Osteoblast (primary cell): Measurements from ENCODE around the gene LTB4R2. TPM values are rescaled to one million over a fixed set of nuclear protein-coding genes. Genes with fewer than 3 reads are reported as not detected.

Source experiments
- DNase-seq: peaks from one replicate; pipeline ENCODE4 v3.0.0; 2011; ENCODE audit warnings: low spot score, mixed read lengths; ENCODE audit not compliant: insufficient read length; ENCODE audit errors: missing footprints
- H2AFZ ChIP-seq: 2 replicates; pipeline ENCODE4 v1.6.0; 2011; ENCODE audit warnings: mild to moderate bottlenecking, low read length
- H3K27ac ChIP-seq: 2 replicates; pipeline ENCODE4 v1.5.1; 2011; ENCODE audit warnings: mild to moderate bottlenecking, low read depth, low read length, moderate library complexity
- H3K27me3 ChIP-seq: 2 replicates; pipeline ENCODE4 v1.6.0; 2012; ENCODE audit warnings: mild to moderate bottlenecking, control low read depth, inconsistent platforms, low read length, moderate library complexity; ENCODE audit not compliant: insufficient read depth
- H3K36me3 ChIP-seq: 2 replicates; pipeline ENCODE4 v1.5.1; 2011; ENCODE audit warnings: mild to moderate bottlenecking, low read length, control low read depth, moderate library complexity; ENCODE audit not compliant: insufficient read depth
- H3K4me1 ChIP-seq: 2 replicates; pipeline ENCODE4 v1.5.1; 2011; ENCODE audit warnings: mild to moderate bottlenecking, low read length, control low read depth, moderate library complexity; ENCODE audit not compliant: insufficient read depth
- H3K4me2 ChIP-seq: 2 replicates; pipeline ENCODE4 v1.6.0; 2011; ENCODE audit warnings: mild to moderate bottlenecking, low read length; ENCODE audit not compliant: insufficient read depth
- H3K4me3 ChIP-seq: fragments of 200-600 bp; sonication (generic); 3 replicates; pipeline ENCODE4 v1.5.1; 2012; ENCODE audit warnings: mild to moderate bottlenecking, low read length, inconsistent platforms; ENCODE audit not compliant: insufficient read depth
- H3K79me2 ChIP-seq: 2 replicates; pipeline ENCODE4 v1.6.0; 2012; ENCODE audit warnings: mild to moderate bottlenecking, low read length, control low read depth, inconsistent platforms; ENCODE audit not compliant: insufficient read depth
- H3K9me3 ChIP-seq: 2 replicates; pipeline ENCODE4 v1.5.1; 2011; ENCODE audit warnings: low read depth, low read length, control low read depth
- H4K20me1 ChIP-seq: 2 replicates; pipeline ENCODE4 v1.6.0; 2012; ENCODE audit warnings: mild to moderate bottlenecking, low read length, control low read depth; ENCODE audit not compliant: insufficient read depth
- total RNA-seq: library from RNA; depleted of rRNA; stranded (reverse); fragments of >200 nt; gene quantifications from 2 replicates; pipeline ENCODE4 v1.2.3, GENCODE V29; 2012
- TF ChIP-seq, protein P1 (sequence below): IDR thresholded peaks from 2 replicates; pipeline ENCODE4 v1.5.1; 2011; ENCODE audit warnings: mild to moderate bottlenecking, low read depth, low read length, moderate library complexity; ENCODE audit errors: extremely low read depth

The LTB4R2 gene
- total RNA-seq, 1 donor: 5.1 TPM

DNA sequence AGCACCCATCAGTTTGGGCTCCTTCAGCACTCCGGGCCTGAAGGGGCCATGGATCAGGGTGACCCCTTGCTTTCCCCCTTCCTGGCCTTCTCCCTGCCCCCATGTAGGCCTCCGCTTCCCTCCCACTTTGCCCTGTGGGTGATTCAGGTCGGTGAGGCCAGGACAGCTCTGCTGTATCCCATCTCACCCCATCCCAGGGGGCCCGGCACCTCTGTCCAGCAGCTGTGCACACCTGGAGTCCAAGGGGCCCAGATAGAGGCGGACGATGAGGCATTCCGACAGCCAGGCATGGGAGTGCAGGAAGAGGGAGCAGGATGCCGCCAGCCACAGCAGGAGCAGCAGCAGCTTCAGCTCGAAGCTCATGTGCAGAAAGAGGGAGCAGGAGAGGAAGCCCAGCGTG, 12.7 kb downstream of the LTB4R2 start:
- Histone ChIP-seq H3K9me3 (no peaks in the 10 kb centered on the region), H3K36me3 (peaks cover 11% of the 10 kb centered on the region), H3K4me3 (no peak overlapping the region), H2AFZ (no peak overlapping the region), H4K20me1 (peaks cover 4% of the 10 kb centered on the region), H3K4me1 (peaks cover 2% of the 10 kb centered on the region), H3K79me2 (no peaks in the 10 kb centered on the region), H3K27me3 (no peaks in the 10 kb centered on the region), H3K27ac (no peak overlapping the region), H3K4me2 (no peak overlapping the region)
- TF ChIP-seq, protein P1, sequence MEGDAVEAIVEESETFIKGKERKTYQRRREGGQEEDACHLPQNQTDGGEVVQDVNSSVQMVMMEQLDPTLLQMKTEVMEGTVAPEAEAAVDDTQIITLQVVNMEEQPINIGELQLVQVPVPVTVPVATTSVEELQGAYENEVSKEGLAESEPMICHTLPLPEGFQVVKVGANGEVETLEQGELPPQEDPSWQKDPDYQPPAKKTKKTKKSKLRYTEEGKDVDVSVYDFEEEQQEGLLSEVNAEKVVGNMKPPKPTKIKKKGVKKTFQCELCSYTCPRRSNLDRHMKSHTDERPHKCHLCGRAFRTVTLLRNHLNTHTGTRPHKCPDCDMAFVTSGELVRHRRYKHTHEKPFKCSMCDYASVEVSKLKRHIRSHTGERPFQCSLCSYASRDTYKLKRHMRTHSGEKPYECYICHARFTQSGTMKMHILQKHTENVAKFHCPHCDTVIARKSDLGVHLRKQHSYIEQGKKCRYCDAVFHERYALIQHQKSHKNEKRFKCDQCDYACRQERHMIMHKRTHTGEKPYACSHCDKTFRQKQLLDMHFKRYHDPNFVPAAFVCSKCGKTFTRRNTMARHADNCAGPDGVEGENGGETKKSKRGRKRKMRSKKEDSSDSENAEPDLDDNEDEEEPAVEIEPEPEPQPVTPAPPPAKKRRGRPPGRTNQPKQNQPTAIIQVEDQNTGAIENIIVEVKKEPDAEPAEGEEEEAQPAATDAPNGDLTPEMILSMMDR: no peak
- DNase-seq: peak; percentile 50

DNA sequence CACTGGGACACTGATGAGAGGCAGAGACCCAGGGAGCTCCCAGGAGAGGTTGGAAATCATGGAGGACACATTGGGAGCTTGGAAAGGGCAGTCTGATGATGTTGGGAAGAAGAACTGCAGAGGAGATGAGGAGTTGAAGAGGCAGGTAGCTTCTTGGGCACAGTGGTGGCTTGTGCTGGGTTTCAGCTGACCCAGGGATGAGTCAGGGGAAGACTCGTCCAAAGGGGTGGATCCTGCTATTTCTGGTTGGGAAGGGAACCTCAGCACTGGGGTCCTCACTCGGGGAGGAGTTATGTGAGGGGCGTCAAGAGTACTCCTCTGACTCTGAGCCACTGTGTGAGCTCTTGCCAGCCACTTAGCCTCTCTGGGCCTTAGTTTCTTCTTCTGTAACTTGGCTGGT, 13.4 kb downstream of the LTB4R2 start:
- Histone ChIP-seq H3K4me2 (no peak overlapping the region), H3K36me3 (peaks cover 11% of the 10 kb centered on the region), H3K4me1 (no peaks in the 10 kb centered on the region), H3K9me3 (no peaks in the 10 kb centered on the region), H3K79me2 (no peaks in the 10 kb centered on the region), H2AFZ (no peak overlapping the region), H3K27me3 (no peaks in the 10 kb centered on the region), H3K27ac (no peak overlapping the region), H4K20me1 (peaks cover 4% of the 10 kb centered on the region), H3K4me3 (no peak overlapping the region)
- TF ChIP-seq, protein P1: no peak
- DNase-seq: peak; percentile 91

DNA sequence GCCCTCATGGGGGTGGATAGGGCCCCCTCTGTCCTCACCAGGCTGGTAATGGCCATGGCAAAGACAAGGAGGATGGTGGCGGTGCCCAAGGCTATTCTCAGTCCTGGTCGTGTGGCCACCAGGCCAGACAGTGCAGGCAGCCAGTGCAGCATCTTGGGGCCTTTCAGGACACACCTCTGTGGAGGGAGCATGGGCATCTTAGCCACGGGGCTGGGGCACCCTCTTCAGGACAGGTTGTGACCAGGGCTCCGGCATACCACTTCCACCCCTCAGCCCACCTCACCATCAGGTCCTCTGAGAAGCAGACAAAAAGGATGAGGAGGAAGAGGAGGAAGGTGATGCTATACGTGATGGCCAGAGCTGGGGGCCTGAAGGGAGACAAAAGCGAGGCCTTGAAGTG, 14.1 kb downstream of the LTB4R2 start:
- Histone ChIP-seq H3K4me2 (no peak overlapping the region), H3K27ac (no peak overlapping the region), H3K27me3 (no peaks in the 10 kb centered on the region), H2AFZ (no peak overlapping the region), H3K79me2 (no peaks in the 10 kb centered on the region), H3K36me3 (peaks cover 11% of the 10 kb centered on the region), H3K4me1 (no peaks in the 10 kb centered on the region), H3K4me3 (no peak overlapping the region), H4K20me1 (peaks cover 4% of the 10 kb centered on the region), H3K9me3 (no peaks in the 10 kb centered on the region)
- peak; percentile 65 for DNase-seq
- TF ChIP-seq, protein P1: no peak

DNA sequence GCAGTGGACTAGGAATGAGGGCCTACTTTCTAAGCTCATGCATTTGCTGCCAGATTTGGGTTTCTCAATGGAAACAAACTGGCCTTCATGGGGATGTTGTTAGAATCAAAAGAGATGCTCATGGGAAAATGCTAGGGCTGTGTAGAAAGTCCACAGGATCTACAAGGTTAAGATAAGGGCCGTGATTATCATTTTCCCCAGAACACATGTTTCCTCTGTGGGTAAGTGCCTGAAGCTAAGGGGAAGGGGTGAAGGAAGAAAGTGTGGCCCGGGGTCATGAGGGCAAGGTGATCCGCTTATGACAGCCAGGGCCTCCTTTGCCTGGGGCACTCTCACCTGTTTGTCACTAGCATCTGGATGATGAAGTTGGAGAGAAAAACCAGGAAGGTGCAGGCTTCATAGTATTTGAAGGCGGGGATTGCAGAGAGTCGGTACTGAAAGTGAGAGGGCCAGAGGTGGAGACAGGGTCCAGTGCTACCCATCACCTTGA, 15.1 kb downstream of the LTB4R2 start:
- Histone ChIP-seq H4K20me1 (peaks cover 4% of the 10 kb centered on the region), H3K27me3 (no peaks in the 10 kb centered on the region), H3K4me3 (no peak overlapping the region), H3K9me3 (no peaks in the 10 kb centered on the region), H2AFZ (no peak overlapping the region), H3K4me1 (no peaks in the 10 kb centered on the region), H3K79me2 (no peaks in the 10 kb centered on the region), H3K4me2 (no peak overlapping the region), H3K36me3 (peaks cover 11% of the 10 kb centered on the region), H3K27ac (no peak overlapping the region)
- DNase-seq: no peak
- TF ChIP-seq, protein P1: no peak
